Thyroid gland (tissue), 4 donors: Measurements from ENCODE around the gene SLC7A14. TPM values are rescaled to one million over a fixed set of nuclear protein-coding genes. Genes with fewer than 3 reads are reported as not detected.

Source experiments
- DNase-seq, 2 donors: peaks; one replicate each; pipeline ENCODE4 v3.0.0-alpha.2; 2019
- H3K27ac ChIP-seq, 3 donors: fragments of 200-600 bp; sonication (generic); 1 replicate in 2 of 3; 2 replicates in 1 of 3; pipeline ENCODE4 v1.5.1; 2016 to 2019; ENCODE audit warnings: mild to moderate bottlenecking in 1 of 3, moderate library complexity in 1 of 3
- H3K27me3 ChIP-seq: fragments of 200-600 bp; sonication (generic); one replicate; pipeline ENCODE4 v1.5.1; 2019
- H3K36me3 ChIP-seq, 2 donors: fragments of 200-600 bp; sonication (generic); one replicate each; pipeline ENCODE4 v1.5.1; 2016 to 2019
- H3K4me1 ChIP-seq, 2 donors: fragments of 200-600 bp; sonication (generic); one replicate each; pipeline ENCODE4 v1.5.1; 2017 to 2019
- H3K4me3 ChIP-seq, 3 donors: fragments of 200-600 bp; sonication (generic); replicated peaks in 1 of 3; 1 replicate in 2 of 3; 2 replicates in 1 of 3; pipeline ENCODE4 v1.5.1; 2016; ENCODE audit warnings: mild to moderate bottlenecking in 1 of 3
- H3K9me3 ChIP-seq: fragments of 200-600 bp; sonication (generic); one replicate; pipeline ENCODE4 v1.5.1; 2017
- POLR2A ChIP-seq, 2 donors: fragments of 450-650 bp; IDR thresholded peaks; one replicate each; pipeline ENCODE4 v1.6.1; 2017; ENCODE audit warnings: antibody characterized with exemption in 2 of 2, mild to moderate bottlenecking in 2 of 2, moderate library complexity in 1 of 2
- WGBS, 2 donors: methylation state at CpG; one replicate each; pipeline ENCODE4 v1.1.5; 2017; 5-methylcytosine and 5-hydroxymethylcytosine counted together
- intact Hi-C: fragments of 100-400 bp; cut with DNase I; formaldehyde crosslinking; loops from one replicate; pipeline ENCODE4 v1.15.1; 2023
- total RNA-seq, 4 donors: library from RNA; depleted of rRNA; stranded (reverse); fragments of >200 nt; gene quantifications; one replicate each; pipeline ENCODE4 v1.2.3, GENCODE V29; 2016
- TF ChIP-seq, protein P1 (sequence below), 6 experiments: fragments of 200-600 bp in 3 of 6; fragments of 450-650 bp in 3 of 6; sonication (generic) in 3 of 6; IDR thresholded peaks; one replicate each; pipeline ENCODE4 v1.5.1; 2016 to 2019; ENCODE audit warnings: antibody characterized with exemption in 6 of 6, mild to moderate bottlenecking in 2 of 6, inconsistent platforms in 1 of 6, moderate library complexity in 1 of 6

SLC7A14 gene
- total RNA-seq, 4 donors from 2014 or later: 0.11 to 0.34 (median 0.13) TPM; not detected in 1

DNA sequence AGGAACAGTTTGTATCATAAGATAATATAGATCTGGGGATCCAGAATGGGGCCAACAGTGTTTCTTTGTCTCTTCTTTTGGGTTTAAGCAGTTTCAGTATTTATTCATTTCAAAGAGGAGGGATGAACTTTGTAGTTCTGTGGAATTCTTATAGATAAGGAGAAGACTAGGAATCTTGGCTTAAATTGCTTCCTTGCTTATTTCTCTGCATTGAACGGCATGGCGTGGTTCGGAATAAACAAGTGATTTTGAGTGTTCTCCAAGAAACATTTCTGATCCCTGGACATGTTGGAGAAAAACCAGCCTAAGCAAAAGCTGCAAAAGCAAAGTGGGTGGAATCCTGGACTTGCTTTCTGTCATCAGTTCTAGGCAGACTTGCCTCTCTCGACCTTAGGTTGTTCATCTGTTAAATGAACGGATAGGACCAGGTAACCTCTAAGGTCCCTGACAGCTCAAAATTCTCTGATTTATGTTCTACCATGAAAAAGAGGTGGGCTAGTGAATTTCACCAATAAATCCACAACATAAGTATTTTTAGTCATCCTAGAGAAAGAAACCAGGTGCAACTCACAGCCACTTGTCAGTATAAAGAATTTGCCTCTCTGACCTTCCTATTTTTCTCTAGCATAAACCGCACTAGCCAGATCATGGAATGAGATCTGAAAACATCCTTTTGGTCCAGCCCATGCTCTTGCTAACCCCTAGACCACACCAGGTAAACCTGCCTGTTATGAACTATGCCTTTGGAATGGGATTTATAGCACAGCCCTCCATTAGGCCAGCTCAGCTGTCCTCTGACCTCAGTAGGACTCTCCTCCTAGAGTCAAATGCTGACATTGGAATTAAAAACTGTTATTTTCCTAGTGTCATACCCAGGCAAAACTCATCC lies 88.4 kb downstream of the SLC7A14 start:
- no peaks in the 10 kb centered on the region for H3K36me3 ChIP-seq
- no peaks in the 10 kb centered on the region for H3K4me1 ChIP-seq
- H3K9me3 ChIP-seq: no peaks in the 10 kb centered on the region
- no peak overlapping the region for H3K4me3 ChIP-seq
- 76 to 78% methylated on average over 6 of the region's 6 CpGs for WGBS, 2 donors
- H3K27me3 ChIP-seq: no peaks in the 10 kb centered on the region
- TF ChIP-seq POLR2A (IDR thresholded peaks at IDR 0.05): no peak
- TF ChIP-seq, protein P1, sequence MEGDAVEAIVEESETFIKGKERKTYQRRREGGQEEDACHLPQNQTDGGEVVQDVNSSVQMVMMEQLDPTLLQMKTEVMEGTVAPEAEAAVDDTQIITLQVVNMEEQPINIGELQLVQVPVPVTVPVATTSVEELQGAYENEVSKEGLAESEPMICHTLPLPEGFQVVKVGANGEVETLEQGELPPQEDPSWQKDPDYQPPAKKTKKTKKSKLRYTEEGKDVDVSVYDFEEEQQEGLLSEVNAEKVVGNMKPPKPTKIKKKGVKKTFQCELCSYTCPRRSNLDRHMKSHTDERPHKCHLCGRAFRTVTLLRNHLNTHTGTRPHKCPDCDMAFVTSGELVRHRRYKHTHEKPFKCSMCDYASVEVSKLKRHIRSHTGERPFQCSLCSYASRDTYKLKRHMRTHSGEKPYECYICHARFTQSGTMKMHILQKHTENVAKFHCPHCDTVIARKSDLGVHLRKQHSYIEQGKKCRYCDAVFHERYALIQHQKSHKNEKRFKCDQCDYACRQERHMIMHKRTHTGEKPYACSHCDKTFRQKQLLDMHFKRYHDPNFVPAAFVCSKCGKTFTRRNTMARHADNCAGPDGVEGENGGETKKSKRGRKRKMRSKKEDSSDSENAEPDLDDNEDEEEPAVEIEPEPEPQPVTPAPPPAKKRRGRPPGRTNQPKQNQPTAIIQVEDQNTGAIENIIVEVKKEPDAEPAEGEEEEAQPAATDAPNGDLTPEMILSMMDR (IDR thresholded peaks at IDR 0.05): no peak
- no peak overlapping the region for H3K27ac ChIP-seq
- intact Hi-C loops: no loop called here
- no peak for DNase-seq

DNA sequence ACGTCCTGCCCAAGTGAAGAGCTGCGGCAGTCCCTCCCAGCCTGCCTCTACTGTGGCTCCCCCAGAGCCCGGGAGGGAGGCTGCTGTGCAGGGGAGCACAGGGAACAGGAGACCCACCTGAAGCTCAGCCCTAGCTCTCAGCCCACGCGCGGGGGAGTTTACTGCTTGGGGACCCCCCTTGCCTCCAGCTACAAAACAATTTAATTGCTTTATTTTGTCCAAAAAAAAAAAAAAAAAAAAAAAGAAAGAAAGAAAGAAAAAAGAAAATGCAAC lies 89.1 kb downstream of the SLC7A14 start:
- H3K4me3 ChIP-seq: no peak overlapping the region
- H3K27me3 ChIP-seq: no peaks in the 10 kb centered on the region
- WGBS, 2 donors: 83 to 95% methylated on average over 6 of the region's 6 CpGs
- intact Hi-C loops: no loop called here
- TF ChIP-seq, protein P1 (IDR thresholded peaks at IDR 0.05): no peak
- TF ChIP-seq POLR2A (IDR thresholded peaks at IDR 0.05): no peak
- DNase-seq: no peak
- no peaks in the 10 kb centered on the region for H3K9me3 ChIP-seq
- H3K27ac ChIP-seq: no peak overlapping the region
- H3K36me3 ChIP-seq: no peaks in the 10 kb centered on the region
- H3K4me1 ChIP-seq: no peaks in the 10 kb centered on the region

DNA sequence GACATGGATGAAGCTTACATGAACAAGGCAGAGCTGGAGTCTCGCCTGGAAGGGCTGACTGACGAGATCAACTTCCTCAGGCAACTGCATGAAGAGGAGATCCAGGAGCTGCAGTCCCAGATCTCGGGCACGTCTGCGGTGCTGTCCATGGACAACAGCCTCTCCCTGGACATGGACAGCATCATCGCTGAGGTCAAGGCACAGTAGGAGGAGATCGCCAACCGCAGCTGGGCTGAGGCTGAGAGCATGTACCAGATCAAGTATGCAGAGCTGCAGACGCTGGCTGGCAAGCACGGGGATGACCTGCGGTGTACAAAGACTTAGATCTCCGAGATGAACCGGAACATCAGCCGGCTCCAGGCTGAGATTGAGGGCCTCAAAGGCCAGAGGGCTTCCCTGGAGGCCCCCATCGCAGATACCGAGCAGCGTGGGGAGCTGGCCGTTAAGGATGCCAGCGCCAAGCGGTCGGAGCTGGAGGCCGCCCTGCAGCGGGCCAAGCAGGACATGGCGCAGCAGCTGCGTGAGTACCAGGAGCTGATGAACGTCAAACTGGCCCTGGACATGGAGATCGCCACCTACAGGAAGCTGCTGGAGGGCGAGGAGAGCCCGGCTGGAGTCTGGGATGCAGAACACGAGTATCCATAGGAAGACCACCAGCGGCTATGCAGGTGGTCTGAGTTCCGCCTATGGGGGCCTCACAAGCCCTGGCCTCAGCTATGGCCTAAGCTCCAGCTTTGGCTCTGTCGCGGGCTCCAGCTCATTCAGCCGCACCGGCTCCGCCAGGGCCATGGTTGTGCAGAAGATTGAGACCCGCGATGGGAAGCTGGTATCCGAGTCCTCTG lies 89.6 kb downstream of the SLC7A14 start:
- no peaks in the 10 kb centered on the region for H3K9me3 ChIP-seq
- DNase-seq: no peak
- no peak for TF ChIP-seq POLR2A (IDR thresholded peaks at IDR 0.05)
- TF ChIP-seq, protein P1 (IDR thresholded peaks at IDR 0.05): no peak
- no peaks in the 10 kb centered on the region for H3K4me1 ChIP-seq
- no peak overlapping the region for H3K4me3 ChIP-seq
- intact Hi-C loops: no loop called here
- WGBS, 2 donors: 95 to 97% methylated on average over 17 to 28 of the region's 40 CpGs
- H3K36me3 ChIP-seq: no peaks in the 10 kb centered on the region
- no peaks in the 10 kb centered on the region for H3K27me3 ChIP-seq
- H3K27ac ChIP-seq: no peak overlapping the region

DNA sequence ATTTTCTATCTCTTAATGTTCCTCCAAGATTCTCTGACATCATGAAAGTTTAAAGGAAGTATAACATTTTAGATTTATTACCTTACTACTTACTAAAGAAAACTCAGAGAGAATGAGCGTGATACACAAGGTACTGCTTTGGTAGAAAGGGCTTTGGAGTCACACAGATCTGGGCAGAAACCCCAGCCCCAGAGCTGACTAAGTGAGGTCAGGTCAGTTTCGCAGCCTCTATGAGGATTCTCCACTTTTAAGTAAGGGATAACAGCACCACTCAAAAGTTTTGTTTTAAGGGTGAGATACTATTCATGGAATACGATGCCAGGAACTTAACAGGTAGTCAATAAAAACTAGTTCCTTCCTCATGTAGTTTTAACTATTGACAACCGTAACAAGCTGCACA lies 91.1 kb downstream of the SLC7A14 start:
- H3K4me3 ChIP-seq: no peak overlapping the region
- DNase-seq: no peak
- no peaks in the 10 kb centered on the region for H3K27me3 ChIP-seq
- WGBS, 2 donors: 84 to 87% methylated on average over 4 of the region's 4 CpGs
- no peak overlapping the region for H3K27ac ChIP-seq
- no peaks in the 10 kb centered on the region for H3K9me3 ChIP-seq
- H3K4me1 ChIP-seq: no peaks in the 10 kb centered on the region
- intact Hi-C loops: no loop called here
- no peaks in the 10 kb centered on the region for H3K36me3 ChIP-seq
- no peak for TF ChIP-seq POLR2A (IDR thresholded peaks at IDR 0.05)

DNA sequence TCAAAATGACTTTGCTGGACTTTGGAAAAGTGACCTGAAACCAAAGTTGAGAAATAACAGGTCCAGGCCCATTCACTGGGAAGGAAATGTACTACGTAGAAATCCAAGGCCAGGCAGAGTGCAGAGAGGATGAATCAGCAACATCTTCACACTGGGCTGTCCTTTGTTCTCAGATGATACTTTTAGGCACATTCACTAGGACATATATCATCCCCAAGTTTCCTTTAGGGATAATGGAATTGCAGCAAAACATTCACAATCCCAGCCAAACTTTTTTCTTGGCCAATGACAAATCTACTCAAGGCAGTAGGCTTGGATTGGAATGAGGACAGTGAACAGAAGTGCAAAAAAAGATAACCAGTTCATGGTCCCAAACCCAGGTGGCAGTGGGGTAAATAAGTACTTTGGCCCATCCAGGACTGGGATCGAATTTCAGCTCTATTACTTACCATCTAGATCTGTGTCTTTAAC lies 92.1 kb downstream of the SLC7A14 start:
- Histone ChIP-seq H3K27ac (no peak overlapping the region), H3K4me3 (no peak overlapping the region), H3K36me3 (no peaks in the 10 kb centered on the region), H3K27me3 (no peaks in the 10 kb centered on the region), H3K9me3 (no peaks in the 10 kb centered on the region), H3K4me1 (no peaks in the 10 kb centered on the region)
- DNase-seq: no peak
- intact Hi-C loops: no loop called here
- 74 to 80% methylated on average over 2 of the region's 2 CpGs for WGBS, 2 donors
- TF ChIP-seq, protein P1 (IDR thresholded peaks at IDR 0.05): no peak
- no peak for TF ChIP-seq POLR2A (IDR thresholded peaks at IDR 0.05)
